Endothelial cell (in vitro differentiated cells): Measurements from ENCODE around the gene PURB. TPM values are rescaled to one million over a fixed set of nuclear protein-coding genes. Genes with fewer than 3 reads are reported as not detected.
A peak's percentile ranks its signal among the peaks of the same experiment; 100 is the strongest.

Source experiments
- DNase-seq: peaks from one replicate; pipeline ENCODE4 v3.0.0; 2021; ENCODE audit warnings: low spot score
- H3K27ac Mint-ChIP-seq: one replicate; pipeline ENCODE4 v1.8.0; 2021; ENCODE audit warnings: mixed read lengths, inconsistent platforms; ENCODE audit not compliant: unreplicated experiment
- H3K27me3 Mint-ChIP-seq: one replicate; pipeline ENCODE4 v1.8.0; 2021; ENCODE audit warnings: mild to moderate bottlenecking, moderate library complexity, mixed read lengths, inconsistent platforms; ENCODE audit not compliant: unreplicated experiment
- H3K36me3 Mint-ChIP-seq: one replicate; pipeline ENCODE4 v1.8.0; 2021; ENCODE audit warnings: mild to moderate bottlenecking, low read depth, mixed read lengths, inconsistent platforms; ENCODE audit not compliant: unreplicated experiment
- H3K4me1 Mint-ChIP-seq: one replicate; pipeline ENCODE4 v1.8.0; 2021; ENCODE audit warnings: mild to moderate bottlenecking, mixed read lengths, inconsistent platforms; ENCODE audit not compliant: unreplicated experiment
- H3K4me3 Mint-ChIP-seq: one replicate; pipeline ENCODE4 v1.8.0; 2021; ENCODE audit warnings: mild to moderate bottlenecking, mixed read lengths, inconsistent platforms; ENCODE audit not compliant: unreplicated experiment
- H3K9me3 Mint-ChIP-seq: one replicate; pipeline ENCODE4 v1.8.0; 2021; ENCODE audit warnings: mixed read lengths, inconsistent platforms; ENCODE audit not compliant: unreplicated experiment
- total RNA-seq: library from RNA; stranded (reverse); fragmentation: NEBNext Ultra II Directional; extraction: Animal tissue kit (Norgen Biotek cat#: 25700); gene quantifications from one replicate; pipeline ENCODE4 v1.2.1, GENCODE V29; 2021; ENCODE audit not compliant: unreplicated experiment
- TF ChIP-seq, protein P1 (sequence below): fragments of 200-600 bp; sonication (generic); IDR thresholded peaks from one replicate; pipeline ENCODE4 v1.5.0; 2021; ENCODE audit warnings: antibody characterized with exemption; ENCODE audit not compliant: unreplicated experiment

PURB gene
- total RNA-seq, 1 donor from 2014 or later = 25.7 TPM

DNA sequence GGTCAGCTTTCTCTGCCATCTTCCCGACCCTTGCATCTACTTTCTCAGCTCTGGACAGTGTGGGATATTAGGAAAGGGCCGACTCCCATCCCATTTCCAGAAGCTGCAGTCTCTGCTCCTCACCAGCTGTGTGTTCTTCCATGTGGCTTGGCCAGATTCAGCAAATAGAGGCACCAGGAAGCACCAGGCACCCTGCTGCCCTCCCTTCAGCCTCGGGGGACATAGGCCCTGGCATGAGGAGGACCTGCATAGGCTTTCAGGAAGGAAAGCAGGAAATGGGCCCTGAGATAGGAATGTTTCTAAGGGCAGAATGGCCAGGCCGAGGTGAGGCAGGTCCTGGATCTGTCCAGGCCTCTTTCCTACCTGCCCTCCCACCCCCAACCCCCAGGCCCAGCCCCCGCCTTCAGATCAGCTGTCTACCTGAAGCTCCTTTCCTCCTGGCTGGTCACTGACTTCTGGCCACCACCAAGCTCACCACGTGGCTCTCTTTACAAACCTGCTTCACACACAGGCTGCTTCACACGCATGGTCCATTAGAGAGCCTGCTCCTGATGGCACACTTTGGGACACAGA is 27.5 kb upstream of the PURB start:
- Mint-ChIP-seq H3K27ac (peak overlapping the region; percentile 83), H3K4me1 (peaks cover 6% of the 10 kb centered on the region), H3K36me3 (no peaks in the 10 kb centered on the region), H3K27me3 (peaks cover 5% of the 10 kb centered on the region), H3K9me3 (no peaks in the 10 kb centered on the region), H3K4me3 (no peak overlapping the region)
- DNase-seq = no peak
- TF ChIP-seq, protein P1, sequence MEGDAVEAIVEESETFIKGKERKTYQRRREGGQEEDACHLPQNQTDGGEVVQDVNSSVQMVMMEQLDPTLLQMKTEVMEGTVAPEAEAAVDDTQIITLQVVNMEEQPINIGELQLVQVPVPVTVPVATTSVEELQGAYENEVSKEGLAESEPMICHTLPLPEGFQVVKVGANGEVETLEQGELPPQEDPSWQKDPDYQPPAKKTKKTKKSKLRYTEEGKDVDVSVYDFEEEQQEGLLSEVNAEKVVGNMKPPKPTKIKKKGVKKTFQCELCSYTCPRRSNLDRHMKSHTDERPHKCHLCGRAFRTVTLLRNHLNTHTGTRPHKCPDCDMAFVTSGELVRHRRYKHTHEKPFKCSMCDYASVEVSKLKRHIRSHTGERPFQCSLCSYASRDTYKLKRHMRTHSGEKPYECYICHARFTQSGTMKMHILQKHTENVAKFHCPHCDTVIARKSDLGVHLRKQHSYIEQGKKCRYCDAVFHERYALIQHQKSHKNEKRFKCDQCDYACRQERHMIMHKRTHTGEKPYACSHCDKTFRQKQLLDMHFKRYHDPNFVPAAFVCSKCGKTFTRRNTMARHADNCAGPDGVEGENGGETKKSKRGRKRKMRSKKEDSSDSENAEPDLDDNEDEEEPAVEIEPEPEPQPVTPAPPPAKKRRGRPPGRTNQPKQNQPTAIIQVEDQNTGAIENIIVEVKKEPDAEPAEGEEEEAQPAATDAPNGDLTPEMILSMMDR = no peak

DNA sequence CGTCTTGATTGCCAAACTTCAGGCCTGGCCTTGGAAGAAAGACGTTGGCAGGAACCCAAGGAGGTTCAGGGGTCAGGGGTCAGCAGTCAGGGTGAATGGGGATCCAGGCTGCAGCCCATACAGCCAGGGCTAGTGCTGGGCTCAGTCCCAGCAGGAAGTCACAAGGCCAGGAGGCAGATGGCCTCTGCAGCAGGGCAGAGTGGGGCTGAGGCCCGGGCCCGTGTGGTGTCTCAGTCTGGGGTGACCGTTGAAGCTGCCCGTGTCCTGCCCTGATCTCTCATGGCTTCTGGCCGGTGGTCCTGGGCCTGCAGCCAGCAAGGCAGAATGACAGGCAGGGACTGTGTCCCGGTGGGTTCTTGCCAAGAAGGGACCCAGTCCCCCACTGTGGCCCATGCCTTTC is 26.6 kb upstream of the PURB start:
- TF ChIP-seq, protein P1 = no peak
- peaks cover 6% of the 10 kb centered on the region for H3K4me1 Mint-ChIP-seq
- no peak overlapping the region for H3K27ac Mint-ChIP-seq
- H3K36me3 Mint-ChIP-seq = no peaks in the 10 kb centered on the region
- H3K4me3 Mint-ChIP-seq = no peak overlapping the region
- DNase-seq = no peak
- peaks cover 5% of the 10 kb centered on the region for H3K27me3 Mint-ChIP-seq
- H3K9me3 Mint-ChIP-seq = no peaks in the 10 kb centered on the region

GRCh38 chr7:44909596-44910389 is 24.5 kb upstream of the PURB start:
- no peak overlapping the region for H3K4me3 Mint-ChIP-seq
- H3K27ac Mint-ChIP-seq = no peak overlapping the region
- no peak for DNase-seq
- TF ChIP-seq, protein P1 = no peak
- H3K27me3 Mint-ChIP-seq = peaks cover 5% of the 10 kb centered on the region
- H3K36me3 Mint-ChIP-seq = no peaks in the 10 kb centered on the region
- H3K9me3 Mint-ChIP-seq = no peaks in the 10 kb centered on the region
- peaks cover 6% of the 10 kb centered on the region for H3K4me1 Mint-ChIP-seq

- Mint-ChIP-seq H3K4me3 (no peak overlapping the region), H3K9me3 (no peaks in the 10 kb centered on the region), H3K36me3 (no peaks in the 10 kb centered on the region), H3K27ac (no peak overlapping the region), H3K4me1 (no peaks in the 10 kb centered on the region), H3K27me3 (peaks cover 5% of the 10 kb centered on the region)
- DNase-seq = no peak
- TF ChIP-seq, protein P1 = no peak
Measured at GRCh38 chr7:44906965-44907364, 21.6 kb upstream of the PURB start.

DNA sequence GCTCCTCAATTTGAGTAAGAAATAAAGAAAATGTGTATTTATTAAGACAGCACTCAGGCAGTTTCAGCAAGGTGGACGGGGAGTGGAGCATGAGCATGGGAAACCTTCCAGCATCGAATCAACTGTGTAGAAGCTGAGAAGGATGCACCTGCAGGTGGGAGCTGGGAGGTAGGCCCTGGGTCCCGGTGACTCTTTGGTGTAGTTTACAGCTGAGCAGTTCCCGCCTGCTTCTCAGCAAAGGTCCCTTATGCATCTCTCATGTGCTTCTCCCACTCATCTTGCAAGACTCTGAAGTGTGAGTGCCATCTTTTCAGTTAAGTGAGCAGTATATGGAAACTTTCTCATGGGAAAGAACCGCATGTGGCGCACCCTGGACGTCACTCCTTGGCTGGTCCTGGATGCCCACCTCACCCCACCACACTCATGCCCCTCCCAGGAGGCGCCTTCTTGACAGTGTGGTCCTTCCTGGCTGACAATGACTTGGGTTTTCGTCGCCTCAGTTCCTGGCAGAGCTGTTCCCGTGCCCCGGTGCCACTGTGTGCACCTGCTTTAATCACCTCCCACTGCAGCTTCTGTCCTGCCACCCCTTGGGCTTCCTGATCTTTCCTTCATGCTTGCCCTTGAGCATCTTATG is 19.8 kb upstream of the PURB start:
- Mint-ChIP-seq H3K4me3 (no peak overlapping the region), H3K27ac (no peak overlapping the region), H3K36me3 (no peaks in the 10 kb centered on the region), H3K9me3 (no peaks in the 10 kb centered on the region), H3K27me3 (peaks cover 5% of the 10 kb centered on the region), H3K4me1 (no peaks in the 10 kb centered on the region)
- TF ChIP-seq, protein P1 = no peak
- no peak for DNase-seq
